Measurements from ENCODE around the gene DICER1. TPM values are rescaled to one million over a fixed set of nuclear protein-coding genes. Genes with fewer than 3 reads are reported as not detected.

Gene DICER1
- total and polyA plus RNA-seq, 2 experiments from 2014 or later = 20.0 to 111 TPM

DNA sequence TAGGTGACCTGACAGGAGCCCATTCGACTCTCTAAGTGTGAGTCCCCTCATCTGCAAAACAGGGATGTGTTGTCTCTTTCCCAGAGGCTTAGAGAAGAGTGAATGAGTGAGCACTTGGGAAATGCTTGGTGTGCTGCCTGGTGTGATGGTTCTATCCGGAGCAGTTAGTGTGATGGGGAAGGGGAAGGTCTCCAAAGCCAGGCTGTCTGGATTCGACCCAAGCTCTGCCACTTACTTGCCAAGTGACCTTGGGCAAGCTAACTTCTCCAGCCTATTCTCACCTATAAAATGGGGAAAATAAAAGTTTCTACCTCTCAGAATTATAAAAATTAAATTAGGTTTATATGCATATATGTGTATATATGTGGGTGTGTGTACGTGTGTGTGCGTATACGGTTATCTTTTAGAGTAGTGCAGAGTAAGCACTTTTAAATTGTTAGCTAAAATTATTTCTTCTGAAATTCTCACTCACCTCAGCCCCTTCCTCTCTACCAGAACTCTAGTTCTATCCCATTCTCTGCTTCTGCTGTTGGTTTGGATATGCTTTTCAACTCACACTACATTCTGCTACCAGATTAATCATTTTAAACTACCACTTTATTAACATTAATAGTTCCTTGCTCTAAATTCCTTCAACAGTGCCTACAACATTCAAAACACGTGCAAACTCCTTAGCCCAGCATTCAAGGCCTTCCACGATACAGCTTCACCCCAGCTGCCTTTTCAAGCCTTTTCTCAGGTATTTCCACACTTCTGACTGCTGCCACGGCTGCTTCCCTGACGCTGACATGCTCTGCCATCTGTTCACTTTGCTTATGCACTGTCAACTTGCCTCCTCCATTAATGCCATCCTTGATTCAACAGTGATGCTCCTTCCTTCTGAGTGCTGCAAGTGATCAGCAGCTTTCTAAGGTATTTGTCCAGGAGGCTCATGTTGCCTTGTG, 55.3 kb downstream of the DICER1 start:
- Histone ChIP-seq H3K9me3 (ENCODE audit: low read depth) (no peaks in the 10 kb centered on the region), H2AFZ (no peak overlapping the region), H3K27me3 (no peaks in the 10 kb centered on the region), H3K27ac (no peak overlapping the region), H3K79me2 (peaks cover 5% of the 10 kb centered on the region), H3K4me1 (ENCODE audit: insufficient read depth) (no peaks in the 10 kb centered on the region), H3K4me3 (no peak overlapping the region), H4K20me1 (ENCODE audit: insufficient read depth, poor library complexity, severe bottlenecking) (no peaks in the 10 kb centered on the region), H3K36me3 (replicated peaks; ENCODE audit: insufficient read depth, low read depth) (no peaks in the 10 kb centered on the region), H3K4me2 (no peak overlapping the region), H3K9me2 (replicated peaks; ENCODE audit: insufficient read depth) (no peaks in the 10 kb centered on the region)
- TF ChIP-seq EZH2 (IDR thresholded peaks at IDR 0.05; ENCODE audit: borderline replicate concordance) = no peak
- TF ChIP-seq, protein P1, sequence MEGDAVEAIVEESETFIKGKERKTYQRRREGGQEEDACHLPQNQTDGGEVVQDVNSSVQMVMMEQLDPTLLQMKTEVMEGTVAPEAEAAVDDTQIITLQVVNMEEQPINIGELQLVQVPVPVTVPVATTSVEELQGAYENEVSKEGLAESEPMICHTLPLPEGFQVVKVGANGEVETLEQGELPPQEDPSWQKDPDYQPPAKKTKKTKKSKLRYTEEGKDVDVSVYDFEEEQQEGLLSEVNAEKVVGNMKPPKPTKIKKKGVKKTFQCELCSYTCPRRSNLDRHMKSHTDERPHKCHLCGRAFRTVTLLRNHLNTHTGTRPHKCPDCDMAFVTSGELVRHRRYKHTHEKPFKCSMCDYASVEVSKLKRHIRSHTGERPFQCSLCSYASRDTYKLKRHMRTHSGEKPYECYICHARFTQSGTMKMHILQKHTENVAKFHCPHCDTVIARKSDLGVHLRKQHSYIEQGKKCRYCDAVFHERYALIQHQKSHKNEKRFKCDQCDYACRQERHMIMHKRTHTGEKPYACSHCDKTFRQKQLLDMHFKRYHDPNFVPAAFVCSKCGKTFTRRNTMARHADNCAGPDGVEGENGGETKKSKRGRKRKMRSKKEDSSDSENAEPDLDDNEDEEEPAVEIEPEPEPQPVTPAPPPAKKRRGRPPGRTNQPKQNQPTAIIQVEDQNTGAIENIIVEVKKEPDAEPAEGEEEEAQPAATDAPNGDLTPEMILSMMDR (IDR thresholded peaks at IDR 0.05; ENCODE audit: poor library complexity) = no peak
- no peak for TF ChIP-seq EZH2phosphoT487 (IDR thresholded peaks at IDR 0.05; ENCODE audit: low read depth, severe bottlenecking, unreplicated experiment)
- no peak for DNase-seq (ENCODE audit: low spot score)
- WGBS (ENCODE audit: low lambda C conversion rate, missing lambda C conversion rate) = 92% methylated on average over 10 of the region's 10 CpGs

DNA sequence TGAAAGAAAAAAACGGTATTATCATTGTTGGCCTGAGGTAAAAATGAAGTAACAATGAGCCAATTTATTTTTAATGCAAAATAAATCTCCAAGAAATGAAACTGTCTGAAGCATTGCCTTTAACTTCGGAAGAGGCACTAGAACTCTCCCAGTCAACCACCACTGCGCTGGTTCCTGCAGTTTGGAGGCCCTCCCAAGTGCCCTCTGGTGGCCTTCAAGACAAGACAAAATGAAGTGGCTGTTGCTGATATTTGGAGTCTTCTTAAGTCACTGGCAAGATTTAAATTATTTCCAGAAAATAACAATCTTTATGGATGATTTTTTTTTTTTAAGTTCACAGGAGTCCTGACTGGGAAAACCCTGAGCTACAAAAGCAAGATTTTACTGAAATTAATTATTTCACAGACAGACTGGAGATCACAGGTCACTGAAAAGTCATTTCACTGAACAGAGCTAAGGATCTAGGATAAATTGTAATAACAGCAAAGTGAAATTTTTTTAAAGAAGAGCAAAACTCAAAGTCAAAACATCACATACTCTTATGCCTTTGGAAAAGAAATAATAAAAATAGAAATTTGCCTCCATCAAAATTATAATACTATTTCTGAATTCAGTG, 58.2 kb downstream of the DICER1 start:
- no peaks in the 10 kb centered on the region for H3K9me3 ChIP-seq (ENCODE audit: low read depth)
- WGBS (ENCODE audit: low lambda C conversion rate, missing lambda C conversion rate) = 28% methylated on average over 3 of the region's 3 CpGs
- H4K20me1 ChIP-seq (ENCODE audit: insufficient read depth, poor library complexity, severe bottlenecking) = no peaks in the 10 kb centered on the region
- H3K27me3 ChIP-seq = no peaks in the 10 kb centered on the region
- no peaks in the 10 kb centered on the region for H3K36me3 ChIP-seq (replicated peaks; ENCODE audit: insufficient read depth, low read depth)
- H3K9me2 ChIP-seq (replicated peaks; ENCODE audit: insufficient read depth) = no peaks in the 10 kb centered on the region
- H3K4me3 ChIP-seq = no peak overlapping the region
- peaks cover 8% of the 10 kb centered on the region for H3K4me1 ChIP-seq (ENCODE audit: insufficient read depth)
- no peak overlapping the region for H3K27ac ChIP-seq
- peak; percentile 81 for DNase-seq (ENCODE audit: low spot score)
- no peak overlapping the region for H3K4me2 ChIP-seq
- H3K79me2 ChIP-seq = peaks cover 4% of the 10 kb centered on the region
- no peak overlapping the region for H2AFZ ChIP-seq
- TF ChIP-seq, protein P1 (IDR thresholded peaks at IDR 0.05; ENCODE audit: poor library complexity) = peak; percentile 88
- TF ChIP-seq EZH2 (IDR thresholded peaks at IDR 0.05; ENCODE audit: borderline replicate concordance) = no peak

DNA sequence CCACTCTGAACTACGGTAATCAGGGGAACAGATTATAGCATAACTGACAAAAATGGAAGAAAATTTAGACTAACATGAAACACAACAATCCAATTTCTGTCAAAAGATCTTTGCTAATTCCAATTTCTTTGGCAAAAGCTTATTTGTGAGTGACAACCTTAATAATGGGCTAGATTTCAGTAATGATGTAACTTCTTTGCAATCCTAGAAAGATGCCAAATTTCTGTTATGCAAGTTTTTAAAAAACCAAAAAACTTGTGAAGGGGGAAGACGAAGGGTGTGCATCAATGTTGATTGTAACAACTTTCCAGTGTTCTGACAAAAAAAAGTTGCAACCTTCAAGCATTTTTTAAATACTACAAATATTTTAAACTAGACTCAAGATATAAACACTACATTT, 59.9 kb downstream of the DICER1 start:
- Histone ChIP-seq H3K9me2 (replicated peaks; ENCODE audit: insufficient read depth) (no peaks in the 10 kb centered on the region), H3K27ac (no peak overlapping the region), H3K4me3 (no peak overlapping the region), H3K27me3 (no peaks in the 10 kb centered on the region), H2AFZ (no peak overlapping the region), H3K9me3 (ENCODE audit: low read depth) (no peaks in the 10 kb centered on the region), H4K20me1 (ENCODE audit: insufficient read depth, poor library complexity, severe bottlenecking) (no peaks in the 10 kb centered on the region), H3K79me2 (peaks cover 2% of the 10 kb centered on the region), H3K36me3 (replicated peaks; ENCODE audit: insufficient read depth, low read depth) (no peaks in the 10 kb centered on the region), H3K4me2 (no peak overlapping the region), H3K4me1 (ENCODE audit: insufficient read depth) (peaks cover 8% of the 10 kb centered on the region)
- WGBS (ENCODE audit: low lambda C conversion rate, missing lambda C conversion rate) = 91% methylated on average over 2 of the region's 2 CpGs
- no peak for TF ChIP-seq EZH2phosphoT487 (IDR thresholded peaks at IDR 0.05; ENCODE audit: low read depth, severe bottlenecking, unreplicated experiment)
- DNase-seq (ENCODE audit: low spot score) = no peak

DNA sequence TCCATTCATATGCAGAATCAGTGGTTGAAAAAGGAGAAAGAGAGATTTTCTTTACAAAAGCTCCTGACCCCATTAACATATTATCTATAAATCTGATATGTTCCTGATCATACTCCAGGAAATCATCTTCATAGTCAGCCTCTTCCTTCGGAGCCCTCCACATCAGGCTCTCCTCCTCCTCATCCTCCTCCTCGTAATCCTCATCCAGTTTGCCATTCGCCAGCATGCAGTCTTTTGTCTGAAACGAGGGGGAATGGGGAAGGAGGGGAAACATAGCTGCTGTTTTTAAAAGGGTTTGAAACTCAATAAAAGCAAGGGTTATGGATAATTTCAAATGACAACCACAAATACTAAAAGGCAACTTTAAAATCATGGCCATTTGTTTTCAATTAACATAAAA, 60.9 kb downstream of the DICER1 start:
- 59% methylated on average over 4 of the region's 4 CpGs for WGBS (ENCODE audit: low lambda C conversion rate, missing lambda C conversion rate)
- Histone ChIP-seq H3K79me2 (peaks cover 2% of the 10 kb centered on the region), H3K4me1 (ENCODE audit: insufficient read depth) (peaks cover 8% of the 10 kb centered on the region), H3K36me3 (replicated peaks; ENCODE audit: insufficient read depth, low read depth) (no peaks in the 10 kb centered on the region), H3K4me3 (no peak overlapping the region), H3K9me3 (ENCODE audit: low read depth) (no peaks in the 10 kb centered on the region), H4K20me1 (ENCODE audit: insufficient read depth, poor library complexity, severe bottlenecking) (no peaks in the 10 kb centered on the region), H3K27ac (no peak overlapping the region), H3K27me3 (no peaks in the 10 kb centered on the region), H3K4me2 (no peak overlapping the region), H2AFZ (no peak overlapping the region), H3K9me2 (replicated peaks; ENCODE audit: insufficient read depth) (no peaks in the 10 kb centered on the region)
- DNase-seq (ENCODE audit: low spot score) = no peak
- TF ChIP-seq EZH2 (IDR thresholded peaks at IDR 0.05; ENCODE audit: borderline replicate concordance) (no peak), EZH2phosphoT487 (IDR thresholded peaks at IDR 0.05; ENCODE audit: low read depth, severe bottlenecking, unreplicated experiment) (no peak)

Data from hepatocyte (in vitro differentiated cells).